M059J (cell line): ENCODE measurements around the gene CERS6. TPM values are rescaled to one million over a fixed set of nuclear protein-coding genes. Genes with fewer than 3 reads are reported as not detected.
"Not testable (repeated sequence)": the region's sequence is repeated elsewhere in the genome, so short reads cannot be mapped to it uniquely, and the experiment has no call there.

Experiments used
- DNase-seq: peaks from one replicate; pipeline ENCODE4 v3.0.0-alpha.2; 2012; ENCODE audit warnings: low read depth
- total RNA-seq: library from RNA; depleted of rRNA; stranded (reverse); fragments of >200 nt; shearing (Covaris generic); gene quantifications from 2 replicates; pipeline ENCODE4 v1.2.3, GENCODE V29; 2014

Gene CERS6
- total RNA-seq, 1 experiment from 2014 or later, result 22.8 TPM

- not testable (repeated sequence) for DNase-seq
Observed at GRCh38 chr2:168768357-168768756, 312.3 kb downstream of the CERS6 start.

- no peak for DNase-seq
Observed at GRCh38 chr2:168770796-168771195, 314.7 kb downstream of the CERS6 start.

GRCh38 chr2:168772704-168773103 lies 316.6 kb downstream of the CERS6 start:
- DNase-seq, result no peak

- DNase-seq, result no peak
Observed at GRCh38 chr2:168773128-168773527, 317.1 kb downstream of the CERS6 start.

- DNase-seq, result peak; percentile 52
Observed at GRCh38 chr2:168773719-168774521, 317.8 kb downstream of the CERS6 start.

- DNase-seq, result no peak
Observed at GRCh38 chr2:168775837-168776236, 319.8 kb downstream of the CERS6 start.

- DNase-seq, result no peak
Observed at GRCh38 chr2:168780669-168781071, 324.6 kb downstream of the CERS6 start.

- no peak for DNase-seq
Observed at GRCh38 chr2:168781191-168781817, 325.2 kb downstream of the CERS6 start.

GRCh38 chr2:168782271-168782670 lies 326.2 kb downstream of the CERS6 start:
- DNase-seq, result no peak

- no peak for DNase-seq
Observed at GRCh38 chr2:168784993-168785392, 328.9 kb downstream of the CERS6 start.

GRCh38 chr2:168787098-168787781 lies 331.2 kb downstream of the CERS6 start:
- no peak for DNase-seq

GRCh38 chr2:168787782-168788376 lies 331.8 kb downstream of the CERS6 start:
- no peak for DNase-seq

- DNase-seq, result no peak
Observed at GRCh38 chr2:168789776-168790175, 333.7 kb downstream of the CERS6 start.

GRCh38 chr2:168790226-168790902 lies 334.3 kb downstream of the CERS6 start:
- DNase-seq, result no peak

GRCh38 chr2:168791140-168791539 lies 335.1 kb downstream of the CERS6 start:
- not testable (repeated sequence) for DNase-seq

- no peak for DNase-seq
Observed at GRCh38 chr2:168793596-168793995, 337.5 kb downstream of the CERS6 start.

- DNase-seq, result no peak
Observed at GRCh38 chr2:168794968-168795367, 338.9 kb downstream of the CERS6 start.

- DNase-seq, result no peak
Observed at GRCh38 chr2:168796090-168796577, 340.1 kb downstream of the CERS6 start.

GRCh38 chr2:168796583-168797285 lies 340.7 kb downstream of the CERS6 start:
- no peak for DNase-seq

GRCh38 chr2:168797286-168797655 lies 341.2 kb downstream of the CERS6 start:
- no peak for DNase-seq
